ENCODE data around the gene CACNA1C. TPM values are rescaled to one million over a fixed set of nuclear protein-coding genes. Genes with fewer than 3 reads are reported as not detected.

The CACNA1C gene
- total RNA-seq, 1 experiment from 2014 or later = 1.1 TPM

DNA sequence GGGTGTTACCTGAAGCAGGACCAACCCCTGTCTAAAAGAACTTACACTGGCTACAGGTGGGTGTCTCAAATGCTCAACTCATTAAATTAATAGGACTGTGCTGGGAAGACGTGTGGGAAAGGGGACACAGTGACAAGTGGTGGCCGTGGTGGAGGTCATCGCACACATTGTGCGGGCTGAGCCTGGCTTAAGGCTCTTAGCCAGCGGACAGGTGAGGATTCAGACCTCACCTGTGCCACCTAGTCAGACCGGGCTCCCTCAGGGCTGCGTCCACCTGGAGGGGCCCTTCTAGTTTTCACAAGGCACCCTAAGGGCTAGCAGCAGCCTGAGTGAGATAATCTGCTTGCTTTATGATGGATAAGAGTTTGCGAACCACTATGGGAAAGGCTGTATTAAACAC lies 616.8 kb downstream of the CACNA1C start:
- Histone ChIP-seq H3K18ac (ENCODE audit: insufficient read length, low read depth, low read length) (no peak overlapping the region), H3K27ac (ENCODE audit: insufficient read length, low read depth, low read length) (no peak overlapping the region), H2BK120ac (ENCODE audit: low read depth, low read length, poor library complexity, severe bottlenecking) (no peak overlapping the region), H4K5ac (ENCODE audit: insufficient read length, low read depth, low read length) (no peak overlapping the region), H3K79me2 (ENCODE audit: insufficient read depth, low read length) (no peaks in the 10 kb centered on the region), H3K79me1 (ENCODE audit: insufficient read depth, low read depth, low read length, poor library complexity, severe bottlenecking) (no peaks in the 10 kb centered on the region), H3K14ac (ENCODE audit: insufficient read depth, low read length) (no peak overlapping the region; the same call in 1 of the 2 replicates), H3K9me3 (ENCODE audit: control insufficient read depth, low read depth, low read length) (no peaks in the 10 kb centered on the region), H2BK12ac (ENCODE audit: insufficient read length, low read depth, low read length) (no peak overlapping the region), H2AK5ac (ENCODE audit: insufficient read length, low read length) (no peak overlapping the region), H3K9ac (ENCODE audit: extremely low read depth, insufficient read length, low read length) (no peak overlapping the region), H3T11ph (ENCODE audit: low read length) (no peak overlapping the region), H3K4me2 (ENCODE audit: insufficient read depth, insufficient read length, low read length) (no peak overlapping the region), H3K56ac (ENCODE audit: insufficient read length, low read depth, low read length) (no peak overlapping the region), H2BK15ac (ENCODE audit: low read depth, low read length) (no peak overlapping the region), H2AFZ (ENCODE audit: low read length) (no peak overlapping the region), H3K4me1 (ENCODE audit: insufficient read depth, low read length) (no peaks in the 10 kb centered on the region), H3K4ac (ENCODE audit: low read depth, low read length) (no peak overlapping the region), H3K27me3 (ENCODE audit: insufficient read depth, low read length) (no peaks in the 10 kb centered on the region), H3K23ac (ENCODE audit: insufficient read length, low read depth, low read length) (no peak overlapping the region), H4K91ac (ENCODE audit: insufficient read length, low read depth, low read length) (no peak overlapping the region), H3K23me2 (ENCODE audit: insufficient read length, low read depth, low read length, poor library complexity, severe bottlenecking) (no peaks in the 10 kb centered on the region), H2BK5ac (ENCODE audit: insufficient read length, low read length) (no peak overlapping the region), H2BK20ac (ENCODE audit: low read depth, low read length, poor library complexity, severe bottlenecking) (no peak overlapping the region), H4K8ac (replicated peaks; ENCODE audit: insufficient read length, low read depth, low read length) (no peak overlapping the region), H4K20me1 (ENCODE audit: control insufficient read depth, insufficient read depth, insufficient read length) (no peaks in the 10 kb centered on the region)
- TF ChIP-seq CTCF (conservative IDR thresholded peaks at IDR 0.05) = no peak
- Mint-ChIP-seq H3K36me3 (ENCODE audit: insufficient read depth in 1 of 3, low read depth in 3 of 3) (no peaks in the 10 kb centered on the region), H3K4me1 (peaks cover 2 to 5% of the 10 kb centered on the region in 2 experiments; a peak in 1 of 4 replicates), H3K4me3 (no peak overlapping the region), H3K27me3 (ENCODE audit: low read depth) (no peaks in the 10 kb centered on the region; the same call in 1 of the 2 replicates), H3K9me3 (no peaks in the 10 kb centered on the region), H3K27ac (no peak overlapping the region)
- no CpG with 5 or more reads among the region's 8 CpGs for WGBS (ENCODE audit: extremely low coverage, insufficient read length, low lambda C conversion rate)
- DNase-seq = peak; percentile 16

Measured in H9 (cell line).